ENCODE data around the gene PGC. TPM values are rescaled to one million over a fixed set of nuclear protein-coding genes. Genes with fewer than 3 reads are reported as not detected.
A peak's percentile ranks its signal among the peaks of the same experiment; 100 is the strongest.

The PGC gene
- total RNA-seq, 1 experiment from 2014 or later = 0.63 TPM

DNA sequence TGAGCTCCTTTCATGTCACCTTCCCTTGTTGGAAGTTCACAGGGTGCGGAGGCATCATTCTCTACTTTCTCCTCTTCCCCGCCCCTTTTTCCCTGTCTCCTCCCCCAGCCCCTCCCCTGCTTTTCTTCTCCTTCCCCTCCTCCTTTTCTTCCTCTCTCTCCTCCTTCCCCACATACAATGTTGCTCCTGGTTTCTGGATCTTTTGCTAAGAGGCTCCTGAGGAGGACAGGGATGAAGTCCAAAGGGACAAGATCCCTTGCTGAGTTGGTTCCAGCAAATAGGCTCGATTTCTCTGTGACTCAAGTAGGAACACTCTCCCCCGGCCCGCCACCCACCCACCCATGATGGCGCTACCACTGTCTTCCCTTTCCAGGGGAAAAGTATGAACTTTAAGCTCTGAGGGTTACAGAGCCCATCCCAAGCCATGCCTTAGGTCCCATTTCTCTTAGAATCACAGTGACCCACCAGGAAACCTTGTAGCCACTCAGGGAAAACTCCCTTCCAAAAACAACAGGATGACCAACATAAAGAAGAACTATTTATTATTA lies 10.9 kb downstream of the PGC start (continued):
- TF ChIP-seq ZSCAN18 (CRISPR knock-in tag; IDR thresholded peaks at IDR 0.05) (no peak), MAX (CRISPR knock-in tag; IDR thresholded peaks at IDR 0.05) (no peak), NR2C2 (CRISPR knock-in tag; IDR thresholded peaks at IDR 0.05) (no peak)

- POLR2A ChIA-PET = interaction anchor here (0.5 to 1.5 kb wide), 3 partner anchors 27 to 291 kb away, joined by 3 to 7 read pairs (median 3); partner anchors contain the start of gene TOMM6
- H3K9me3 Mint-ChIP-seq = no peaks in the 10 kb centered on the region
- TF ChIP-seq CDX4 (CRISPR knock-in tag; IDR thresholded peaks at IDR 0.05; ENCODE audit: borderline replicate concordance) = no peak
- peak; percentile 72 for TF ChIP-seq CTCF (IDR thresholded peaks at IDR 0.05)
- 0 out of 2 replicates have a peak, but pooled peaks have one; percentile 26 for TF ChIP-seq MAX (CRISPR knock-in tag; IDR thresholded peaks at IDR 0.05)
- no peak for TF ChIP-seq PRRX2 (CRISPR knock-in tag; IDR thresholded peaks at IDR 0.05)
- 0 out of 2 replicates have a peak, but pooled peaks have one; percentile 49 for TF ChIP-seq FOXP4 (CRISPR knock-in tag; IDR thresholded peaks at IDR 0.05)
- TF ChIP-seq, protein P1, sequence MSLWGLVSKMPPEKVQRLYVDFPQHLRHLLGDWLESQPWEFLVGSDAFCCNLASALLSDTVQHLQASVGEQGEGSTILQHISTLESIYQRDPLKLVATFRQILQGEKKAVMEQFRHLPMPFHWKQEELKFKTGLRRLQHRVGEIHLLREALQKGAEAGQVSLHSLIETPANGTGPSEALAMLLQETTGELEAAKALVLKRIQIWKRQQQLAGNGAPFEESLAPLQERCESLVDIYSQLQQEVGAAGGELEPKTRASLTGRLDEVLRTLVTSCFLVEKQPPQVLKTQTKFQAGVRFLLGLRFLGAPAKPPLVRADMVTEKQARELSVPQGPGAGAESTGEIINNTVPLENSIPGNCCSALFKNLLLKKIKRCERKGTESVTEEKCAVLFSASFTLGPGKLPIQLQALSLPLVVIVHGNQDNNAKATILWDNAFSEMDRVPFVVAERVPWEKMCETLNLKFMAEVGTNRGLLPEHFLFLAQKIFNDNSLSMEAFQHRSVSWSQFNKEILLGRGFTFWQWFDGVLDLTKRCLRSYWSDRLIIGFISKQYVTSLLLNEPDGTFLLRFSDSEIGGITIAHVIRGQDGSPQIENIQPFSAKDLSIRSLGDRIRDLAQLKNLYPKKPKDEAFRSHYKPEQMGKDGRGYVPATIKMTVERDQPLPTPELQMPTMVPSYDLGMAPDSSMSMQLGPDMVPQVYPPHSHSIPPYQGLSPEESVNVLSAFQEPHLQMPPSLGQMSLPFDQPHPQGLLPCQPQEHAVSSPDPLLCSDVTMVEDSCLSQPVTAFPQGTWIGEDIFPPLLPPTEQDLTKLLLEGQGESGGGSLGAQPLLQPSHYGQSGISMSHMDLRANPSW (CRISPR knock-in tag; conservative IDR thresholded peaks at IDR 0.05; ENCODE audit: low read depth) = no peak
- TF ChIP-seq GABPB1 (CRISPR knock-in tag; IDR thresholded peaks at IDR 0.05) = peak; percentile 72
- TF ChIP-seq, protein P2, sequence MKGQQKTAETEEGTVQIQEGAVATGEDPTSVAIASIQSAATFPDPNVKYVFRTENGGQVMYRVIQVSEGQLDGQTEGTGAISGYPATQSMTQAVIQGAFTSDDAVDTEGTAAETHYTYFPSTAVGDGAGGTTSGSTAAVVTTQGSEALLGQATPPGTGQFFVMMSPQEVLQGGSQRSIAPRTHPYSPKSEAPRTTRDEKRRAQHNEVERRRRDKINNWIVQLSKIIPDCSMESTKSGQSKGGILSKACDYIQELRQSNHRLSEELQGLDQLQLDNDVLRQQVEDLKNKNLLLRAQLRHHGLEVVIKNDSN (CRISPR knock-in tag; IDR thresholded peaks at IDR 0.05) = no peak
- TF ChIP-seq SP1 (CRISPR knock-in tag; conservative IDR thresholded peaks at IDR 0.05) = peak; percentile 96
- peak within 1 kb of the TSS; percentile 67 for H3K4me3 Mint-ChIP-seq
- CTCF ChIA-PET = interaction anchor here (0.8 to 4.6 kb wide), 14 partner anchors 12 to 717 kb away, joined by 3 to 51 read pairs (median 7); partner anchors contain the start of genes FRS3 and TOMM6
- peaks cover 28% of the 10 kb centered on the region for H3K4me1 Mint-ChIP-seq
- H3K36me3 Mint-ChIP-seq = no peaks in the 10 kb centered on the region
- peaks cover 18% of the 10 kb centered on the region for H3K27me3 Mint-ChIP-seq (ENCODE audit: low read depth)
- DNase-seq (ENCODE audit: low spot score) (peak; percentile 94), ATAC-seq (peak; percentile 52)
- H3K27ac Mint-ChIP-seq = 0 out of 2 replicates have a peak within 1 kb of the TSS, but pooled peaks have one; percentile 63
Observed at GRCh38 chr6:41735427-41736185, 11.6 kb downstream of the PGC start, which contains the start of gene TFEB. TSS of gene TFEB (minus strand) at chr6:41735608. CDS start at chr6:41691213, 44,395 bp downstream.
